Astrocyte of the spinal cord (primary cell): ENCODE measurements around the gene ITGA11.
A peak's percentile ranks its signal among the peaks of the same experiment; 100 is the strongest.

Experiments
- DNase-seq: peaks from one replicate; pipeline ENCODE4 v3.0.0; 2011; ENCODE audit warnings: low read depth, low spot score
- H3K4me3 ChIP-seq: 2 replicates; pipeline ENCODE4 v1.5.1; 2011; ENCODE audit warnings: low read depth, mild to moderate bottlenecking, low read length, moderate library complexity
- in situ Hi-C: cut with HindIII; loops from 2 replicates; pipeline ENCODE4 v1.10.0; 2017; ENCODE audit warnings: low sequenced_read_pairs
- TF ChIP-seq, protein P1 (sequence below): IDR thresholded peaks from 2 replicates; pipeline ENCODE4 v1.5.1; 2012; ENCODE audit warnings: low read depth, mild to moderate bottlenecking, low read length, inconsistent platforms

ITGA11 gene

DNA sequence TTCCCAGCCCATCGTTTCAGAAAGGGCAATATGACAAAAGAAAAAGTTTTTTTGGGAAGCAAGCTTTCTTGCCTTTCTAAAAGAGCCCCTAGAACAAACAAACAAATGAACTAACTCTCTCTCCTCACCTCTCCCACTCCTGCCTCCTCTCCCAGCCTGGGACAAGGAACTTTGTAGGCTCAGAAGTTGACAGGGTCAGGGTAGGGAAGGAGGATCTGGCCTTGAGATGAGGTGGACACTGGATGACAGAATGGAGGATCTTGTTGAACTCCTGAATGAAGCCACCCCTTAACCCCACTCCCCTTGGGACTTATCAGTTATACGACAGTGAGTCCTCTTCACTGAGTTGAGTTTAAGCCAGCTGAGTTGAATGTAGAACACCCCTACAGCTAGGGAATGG lies 1.6 kb upstream of the ITGA11 start:
- H3K4me3 ChIP-seq = no peak overlapping the region
- TF ChIP-seq, protein P1, sequence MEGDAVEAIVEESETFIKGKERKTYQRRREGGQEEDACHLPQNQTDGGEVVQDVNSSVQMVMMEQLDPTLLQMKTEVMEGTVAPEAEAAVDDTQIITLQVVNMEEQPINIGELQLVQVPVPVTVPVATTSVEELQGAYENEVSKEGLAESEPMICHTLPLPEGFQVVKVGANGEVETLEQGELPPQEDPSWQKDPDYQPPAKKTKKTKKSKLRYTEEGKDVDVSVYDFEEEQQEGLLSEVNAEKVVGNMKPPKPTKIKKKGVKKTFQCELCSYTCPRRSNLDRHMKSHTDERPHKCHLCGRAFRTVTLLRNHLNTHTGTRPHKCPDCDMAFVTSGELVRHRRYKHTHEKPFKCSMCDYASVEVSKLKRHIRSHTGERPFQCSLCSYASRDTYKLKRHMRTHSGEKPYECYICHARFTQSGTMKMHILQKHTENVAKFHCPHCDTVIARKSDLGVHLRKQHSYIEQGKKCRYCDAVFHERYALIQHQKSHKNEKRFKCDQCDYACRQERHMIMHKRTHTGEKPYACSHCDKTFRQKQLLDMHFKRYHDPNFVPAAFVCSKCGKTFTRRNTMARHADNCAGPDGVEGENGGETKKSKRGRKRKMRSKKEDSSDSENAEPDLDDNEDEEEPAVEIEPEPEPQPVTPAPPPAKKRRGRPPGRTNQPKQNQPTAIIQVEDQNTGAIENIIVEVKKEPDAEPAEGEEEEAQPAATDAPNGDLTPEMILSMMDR = no peak
- no peak for DNase-seq
- in situ Hi-C loops = no loop called here

DNA sequence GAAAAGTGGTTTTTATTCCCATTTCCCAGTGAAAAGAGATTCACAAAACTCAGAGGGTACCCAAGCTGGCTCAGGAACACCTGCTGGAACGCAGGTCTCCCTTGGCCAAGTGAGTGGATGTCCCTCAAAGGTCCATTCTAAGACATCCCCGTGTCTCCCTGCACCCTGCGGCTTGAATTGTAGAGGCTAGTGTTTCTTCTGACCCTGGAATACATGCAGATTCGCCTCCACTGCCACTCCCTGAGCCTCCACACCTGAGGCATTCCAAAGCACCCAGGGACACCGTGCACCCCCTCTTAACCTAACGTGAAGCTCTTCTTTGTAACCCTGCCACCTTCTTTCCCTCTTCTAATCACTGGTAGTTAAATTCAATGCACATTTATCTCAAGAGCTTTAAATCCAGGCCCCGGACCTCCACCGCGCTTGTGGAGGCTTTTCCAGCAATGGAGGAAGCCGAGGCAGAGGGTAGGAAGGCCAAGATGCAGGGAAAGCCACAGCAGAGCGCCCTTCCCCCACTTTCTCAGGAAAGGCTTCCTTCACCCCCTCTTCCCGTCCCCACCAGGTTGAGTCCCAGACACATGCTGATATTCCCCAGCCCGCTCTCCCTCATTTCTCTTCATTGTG lies 590 bp upstream of the ITGA11 start:
- no peak overlapping the region for H3K4me3 ChIP-seq
- TF ChIP-seq, protein P1 = no peak
- in situ Hi-C loops = no loop called here
- DNase-seq = no peak

DNA sequence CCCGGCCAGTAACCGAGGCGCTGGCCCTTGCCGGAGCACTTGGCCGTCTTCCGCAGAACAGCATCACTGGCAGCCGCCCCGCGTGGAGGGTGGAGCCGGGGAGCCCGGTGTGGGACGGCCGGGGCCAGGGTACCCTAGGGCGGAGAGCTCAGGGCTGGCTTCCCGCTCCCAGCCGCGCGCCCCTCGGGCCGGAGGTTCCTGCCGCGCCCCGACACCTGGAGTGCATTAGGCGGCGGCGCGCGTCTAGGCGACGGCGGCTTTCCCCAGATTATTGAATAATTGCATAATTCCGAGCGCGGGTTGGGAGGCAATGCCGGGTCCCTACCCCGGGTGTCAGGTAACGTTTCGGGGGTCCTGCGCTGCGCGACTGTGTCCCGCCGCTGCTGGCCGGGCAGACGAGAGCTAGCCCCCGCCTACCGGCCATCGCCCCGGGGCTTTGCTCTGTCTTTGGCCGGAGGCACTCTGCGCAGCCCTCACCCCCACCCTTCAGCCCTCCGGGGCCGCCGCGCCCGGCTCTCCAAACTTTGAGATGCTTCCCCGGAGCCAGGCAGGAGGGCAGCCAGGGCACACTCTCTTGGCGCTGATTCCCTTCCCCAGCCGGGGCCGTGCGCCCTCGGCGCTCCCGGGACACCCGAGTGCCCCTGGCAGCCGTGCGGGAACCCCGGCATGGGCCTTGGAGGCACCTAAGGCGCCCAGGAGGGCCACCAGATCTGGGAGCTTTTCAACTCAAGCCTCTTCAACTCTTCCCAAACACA lies 749 bp downstream of the ITGA11 start:
- TF ChIP-seq, protein P1 = no peak
- DNase-seq = no peak
- in situ Hi-C loops = no loop called here
- peak overlapping the region; percentile 55 for H3K4me3 ChIP-seq

DNA sequence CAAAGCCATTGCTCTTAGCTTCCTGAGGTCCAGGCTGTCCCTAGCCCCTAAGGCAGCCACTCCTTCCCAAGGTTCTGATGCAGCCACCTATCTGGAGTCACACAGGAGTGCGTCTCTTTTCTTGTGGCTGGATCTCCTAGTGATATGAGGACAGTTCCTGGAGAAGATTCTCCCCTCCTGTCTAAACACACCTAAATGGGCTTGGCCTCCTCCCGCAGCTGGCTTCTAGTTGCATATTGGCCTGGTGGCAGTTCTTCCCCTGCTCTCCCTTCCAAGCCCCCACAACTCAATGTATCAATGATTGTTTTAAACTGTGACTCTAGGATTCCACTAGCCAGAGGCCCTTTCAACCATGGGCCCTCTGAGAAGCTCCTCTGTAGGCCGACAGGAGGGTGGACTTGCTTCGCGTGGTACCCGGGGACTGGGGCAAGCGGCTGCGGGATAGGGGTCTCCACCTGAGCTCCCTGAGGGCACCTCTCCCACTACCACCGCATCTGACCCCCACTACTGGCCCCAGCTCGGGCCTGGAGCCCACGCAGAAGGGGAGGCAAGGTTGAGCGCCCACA lies 1.4 kb downstream of the ITGA11 start:
- TF ChIP-seq, protein P1 = no peak
- peak overlapping the region; percentile 55 for H3K4me3 ChIP-seq
- in situ Hi-C loops = no loop called here
- DNase-seq = no peak

DNA sequence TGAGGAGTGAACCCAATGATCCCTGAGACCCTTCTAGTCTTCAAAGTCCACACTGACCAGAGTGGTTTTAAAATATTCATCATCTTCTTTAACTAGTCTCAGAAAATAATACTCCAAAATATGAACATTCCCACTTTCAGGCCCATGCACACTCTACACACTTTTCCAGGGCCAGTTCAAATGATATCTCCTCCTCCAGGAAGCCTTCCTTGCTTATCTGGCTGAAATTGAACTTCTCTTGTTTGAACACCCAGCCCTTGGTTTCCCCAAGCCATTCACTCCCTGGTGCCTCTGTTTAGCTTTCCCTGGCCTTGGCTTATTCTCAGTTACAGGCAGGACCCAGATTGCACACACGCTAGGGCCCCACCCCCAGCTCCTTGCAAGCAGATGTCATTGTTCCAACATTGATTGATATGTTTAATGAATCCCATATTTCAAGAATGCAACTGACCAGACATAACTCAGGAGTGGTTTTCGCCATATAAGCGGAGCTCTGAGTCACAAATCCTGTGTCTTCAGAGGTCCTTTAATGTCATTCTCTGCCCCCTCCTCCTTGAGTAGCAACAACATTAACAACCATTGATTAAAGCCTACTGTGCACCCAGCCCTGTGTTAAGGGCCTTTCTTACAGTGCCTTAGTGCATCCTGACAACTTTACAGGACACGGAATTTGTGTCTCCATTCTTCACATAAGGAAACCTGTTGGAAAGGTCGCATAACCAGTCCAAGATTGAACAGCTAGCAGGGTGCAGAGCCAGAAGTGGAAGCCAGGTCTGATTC lies 2.1 kb downstream of the ITGA11 start:
- DNase-seq = no peak
- H3K4me3 ChIP-seq = peak overlapping the region; percentile 55
- TF ChIP-seq, protein P1 = no peak
- in situ Hi-C loops = no loop called here

DNA sequence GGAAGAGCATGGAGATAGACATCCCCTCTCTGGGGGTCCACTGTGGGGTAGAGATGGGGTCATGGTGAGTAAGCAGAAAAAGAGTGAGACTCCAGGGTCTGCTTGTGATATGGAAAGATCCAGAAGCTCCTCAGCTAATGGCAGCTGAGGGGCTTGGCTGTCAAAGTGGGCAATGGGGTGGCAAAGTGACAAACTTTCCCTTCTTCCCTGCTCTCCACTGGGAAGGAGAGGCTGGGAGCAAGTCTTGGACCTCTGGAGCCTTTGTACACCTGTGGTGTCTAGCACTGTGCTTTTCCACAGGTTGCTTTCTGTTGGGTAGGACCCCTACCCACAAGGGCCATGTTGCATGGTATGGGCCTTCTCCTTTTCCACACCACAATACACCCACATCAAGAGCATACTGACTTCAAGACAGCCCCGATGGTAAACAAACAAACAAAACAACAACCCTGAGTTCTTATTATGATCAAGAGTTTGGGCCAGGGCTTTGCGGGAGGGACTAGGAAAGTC lies 3.5 kb downstream of the ITGA11 start:
- H3K4me3 ChIP-seq = no peak overlapping the region
- no peak for DNase-seq
- TF ChIP-seq, protein P1 = no peak
- in situ Hi-C loops = no loop called here
